GM21360 (cell line): ENCODE results near the gene CACNB3.

Experiments
- ATAC-seq: cut with Tn5 transposase; IDR thresholded peaks from one replicate; pipeline ENCODE4 v1.9.1; 2021; ENCODE audit warnings: mild to moderate bottlenecking, moderate library complexity; ENCODE audit not compliant: unreplicated experiment

The CACNB3 gene

DNA sequence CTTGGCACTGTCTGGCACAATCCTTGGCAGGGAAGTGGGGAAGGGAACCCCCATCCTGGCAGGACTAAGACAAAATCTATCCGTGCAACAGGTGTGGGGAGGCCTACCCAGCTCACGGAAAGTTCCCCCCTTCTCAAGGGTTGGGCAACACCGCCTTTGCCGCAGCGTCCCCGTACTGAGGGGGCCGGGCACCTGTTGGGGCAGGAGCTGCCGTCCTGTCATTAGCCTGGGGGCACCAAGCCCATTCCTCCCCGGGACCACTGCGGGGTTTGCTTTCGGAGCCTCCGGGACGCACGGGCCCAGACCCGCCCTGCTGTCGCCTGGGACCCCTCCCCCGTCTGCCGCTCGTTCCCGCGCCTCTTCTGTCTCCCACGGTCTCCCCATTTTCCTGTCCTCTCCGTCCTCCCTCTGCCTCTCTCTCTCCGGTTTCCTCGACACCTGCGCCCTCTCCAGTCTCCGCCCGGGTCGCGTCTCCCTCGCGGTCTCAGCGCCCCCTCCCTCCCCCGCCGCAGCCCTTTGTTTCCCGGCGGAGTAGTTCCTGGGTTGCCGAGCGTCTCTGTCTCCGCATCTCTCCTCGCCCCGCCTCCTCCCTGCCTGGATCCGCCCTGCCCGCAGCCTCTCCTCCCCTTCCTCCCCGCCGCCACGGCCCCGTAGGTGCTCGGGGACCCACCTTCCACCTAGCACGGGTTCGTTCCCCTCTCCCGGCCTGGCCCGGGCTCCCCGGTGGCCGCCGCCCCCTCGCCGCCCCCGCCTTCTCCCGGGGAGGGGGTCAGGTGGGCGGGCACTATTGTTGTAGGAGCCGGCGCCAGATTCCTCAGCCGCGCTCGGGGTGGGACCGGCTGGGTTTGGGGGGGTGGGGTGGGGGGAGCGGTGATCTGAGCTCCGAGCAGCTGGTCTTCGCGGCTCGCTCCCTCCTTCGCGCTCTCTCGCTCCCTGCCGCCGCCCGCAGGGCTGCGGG lies at the start of gene CACNB3:
TSS of gene CACNB3 (plus strand) at position 624 of the 958 bp plus-strand sequence. CDS start 434 bp downstream, outside the sequence.
- ATAC-seq: no peak

DNA sequence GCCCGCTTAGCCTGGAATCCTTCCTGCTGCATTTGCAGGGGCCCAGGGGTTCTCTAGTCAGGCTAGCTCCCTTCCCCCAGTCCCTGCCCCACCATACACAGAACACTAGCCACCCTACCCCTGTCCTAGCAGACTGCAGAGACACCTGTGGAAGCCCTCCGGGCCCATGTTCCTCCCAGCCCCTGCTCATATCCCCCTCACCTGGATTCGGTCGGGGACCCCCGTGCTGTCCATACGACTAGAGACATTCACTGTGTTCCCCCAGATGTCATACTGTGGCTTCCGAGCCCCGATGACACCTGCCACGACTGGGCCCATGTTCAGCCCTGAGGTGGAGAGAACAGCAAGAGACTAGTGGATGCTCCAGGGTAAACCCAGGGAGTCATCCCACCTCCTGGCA lies 49.6 kb upstream of the CACNB3 start:
- ATAC-seq: no peak

DNA sequence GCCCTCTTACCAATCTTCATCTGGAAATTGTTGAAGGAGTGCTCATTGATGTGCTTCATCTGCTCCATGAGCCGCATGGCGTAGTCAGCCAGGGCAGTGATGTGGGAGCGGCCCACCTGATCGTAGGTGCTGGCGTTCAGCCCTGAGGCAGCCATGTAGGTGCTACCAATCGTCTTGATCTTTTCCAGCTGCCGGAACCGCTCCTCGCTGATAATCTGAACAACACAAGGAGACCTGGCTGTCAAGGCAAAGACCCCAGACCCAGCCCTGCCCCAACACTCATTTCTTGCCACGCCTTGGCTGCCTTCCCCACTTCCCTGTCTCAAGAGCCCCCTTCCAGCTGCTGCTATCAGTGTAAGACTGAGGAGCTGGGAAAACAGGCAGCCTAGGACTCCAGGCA lies 47.5 kb upstream of the CACNB3 start:
- ATAC-seq: no peak

DNA sequence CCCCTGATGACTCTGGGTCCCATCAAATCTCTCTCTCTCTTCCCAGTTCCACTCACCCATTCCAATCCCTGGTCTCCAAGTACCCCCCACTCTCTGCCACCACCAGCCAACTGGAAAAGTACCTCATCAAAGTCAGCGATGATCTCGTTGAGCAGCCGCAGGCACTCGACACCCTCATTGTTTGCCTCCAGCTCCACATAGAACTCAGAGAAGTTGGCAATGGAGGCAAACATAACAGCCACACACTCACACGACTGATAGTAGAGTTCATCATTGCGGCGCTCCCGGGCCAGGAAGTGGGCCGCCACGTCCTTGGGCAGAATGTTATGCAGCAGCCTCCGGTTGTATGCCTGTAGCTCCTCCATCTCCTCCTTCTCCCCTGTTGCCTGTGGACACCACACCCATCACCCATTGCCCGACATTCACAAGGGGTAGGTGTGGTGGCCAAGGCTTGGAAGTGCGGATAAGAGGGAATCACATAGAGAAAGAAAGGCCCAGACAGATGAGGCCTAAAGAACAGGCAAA lies 46.6 kb upstream of the CACNB3 start:
- ATAC-seq: no peak

DNA sequence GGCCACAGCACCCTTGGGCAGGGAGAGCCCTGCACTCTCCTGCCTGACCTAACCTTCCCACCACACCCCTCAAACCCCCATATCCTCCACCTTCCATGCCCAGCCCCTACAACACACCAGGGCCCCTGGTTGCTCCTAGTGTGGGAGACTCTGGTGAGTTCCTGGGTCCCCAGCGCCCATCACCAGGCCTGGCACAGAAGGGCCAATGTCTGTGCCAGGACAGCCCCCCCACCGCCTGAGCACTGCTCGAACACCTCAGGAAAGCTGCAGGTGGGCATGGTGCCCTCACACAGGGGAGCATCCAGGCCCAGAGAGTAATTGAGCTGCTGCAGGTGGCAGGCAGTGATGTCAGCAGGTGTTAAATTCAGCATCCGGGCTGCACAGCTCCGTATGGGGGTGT lies 44.6 kb upstream of the CACNB3 start:
- no peak for ATAC-seq

DNA sequence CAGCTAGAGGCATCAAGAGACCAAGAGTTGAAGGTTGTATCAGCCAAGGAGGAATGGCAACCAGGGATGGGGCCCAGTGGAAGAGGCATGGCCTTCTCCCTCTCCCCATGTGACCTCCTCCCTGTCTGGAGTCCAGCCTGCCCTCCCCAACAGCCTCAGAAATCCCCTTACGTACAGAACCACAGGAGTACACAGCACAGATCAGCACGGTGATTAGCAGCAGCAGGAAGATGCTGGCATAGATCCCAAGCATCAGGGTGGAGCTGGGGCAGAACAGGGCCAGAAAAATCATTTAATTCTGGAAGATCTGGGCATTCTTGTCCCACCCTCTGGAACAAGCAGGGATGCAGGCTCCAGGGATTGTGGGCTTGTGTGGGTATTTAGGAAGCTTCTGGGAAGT lies 43.8 kb upstream of the CACNB3 start:
- ATAC-seq: no peak

DNA sequence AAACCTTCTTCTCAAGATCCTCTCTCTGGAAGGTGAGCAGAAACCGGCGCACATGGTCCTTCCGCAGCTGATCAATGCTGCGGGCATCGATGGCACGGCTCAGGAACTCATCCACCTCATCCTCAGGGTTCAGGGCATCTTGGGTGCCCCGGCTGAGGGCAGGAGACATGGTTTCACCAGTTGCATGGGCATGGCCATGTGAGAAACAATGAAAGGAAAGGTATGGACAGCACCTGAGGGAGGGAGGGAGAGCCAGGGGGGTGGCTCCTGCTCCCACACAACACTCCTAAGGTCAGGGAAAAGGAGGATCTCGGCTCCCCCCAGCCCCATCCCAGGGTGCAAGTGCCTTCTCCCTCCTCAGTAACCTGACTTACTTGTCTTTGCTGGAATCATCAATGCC lies 43.0 kb upstream of the CACNB3 start:
- no peak for ATAC-seq

DNA sequence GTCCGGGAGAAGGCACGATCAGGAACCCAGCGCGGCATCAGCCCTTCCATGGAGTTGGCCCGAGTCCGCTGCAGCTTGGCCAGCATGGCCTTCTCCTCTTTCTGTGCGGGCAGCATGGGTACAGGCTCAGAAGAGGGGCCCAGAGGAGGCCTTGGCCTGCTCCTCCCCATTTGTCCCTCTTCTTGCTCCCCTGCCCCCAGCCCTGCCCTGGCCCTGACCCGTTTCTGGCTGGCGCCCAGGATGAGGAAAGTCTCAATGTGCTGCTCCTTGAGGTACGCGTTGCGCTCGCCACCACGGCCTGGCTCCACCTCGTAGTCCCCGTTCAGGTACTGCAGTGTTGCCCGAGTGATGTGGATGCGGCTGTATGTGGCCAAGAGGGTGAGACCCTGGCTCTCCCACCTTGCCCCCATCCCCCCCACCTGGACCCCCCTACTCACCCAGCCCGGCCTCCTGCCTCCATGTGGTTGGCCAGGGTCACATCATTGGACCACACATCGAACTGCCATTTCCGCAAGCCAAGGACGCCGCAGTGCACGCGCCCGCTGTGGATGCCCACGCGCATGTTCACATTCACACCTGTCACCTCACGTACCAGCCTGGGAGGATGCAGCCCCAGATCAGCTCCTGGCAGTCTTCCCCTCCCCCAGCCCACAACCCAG lies 42.2 kb upstream of the CACNB3 start:
- no peak for ATAC-seq

DNA sequence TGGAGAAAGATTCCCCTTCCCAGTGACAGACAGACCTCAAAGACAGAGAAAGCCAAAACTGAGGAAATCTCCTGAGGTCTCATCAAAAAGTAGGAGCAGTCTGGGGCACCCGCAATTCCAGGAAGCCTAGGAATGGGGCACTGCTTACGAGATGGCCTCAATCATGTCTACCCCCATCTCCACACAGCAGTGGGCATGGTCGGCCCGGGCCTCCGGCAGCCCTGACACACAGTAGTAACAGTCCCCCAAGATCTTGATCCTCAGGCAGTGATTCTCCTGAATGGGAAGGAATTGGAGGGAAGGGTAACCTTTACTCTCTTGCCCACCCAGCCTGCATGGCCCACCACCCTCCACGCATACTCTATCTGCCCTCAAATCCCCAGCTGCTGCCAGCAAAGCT lies 41.3 kb upstream of the CACNB3 start:
- ATAC-seq: no peak

DNA sequence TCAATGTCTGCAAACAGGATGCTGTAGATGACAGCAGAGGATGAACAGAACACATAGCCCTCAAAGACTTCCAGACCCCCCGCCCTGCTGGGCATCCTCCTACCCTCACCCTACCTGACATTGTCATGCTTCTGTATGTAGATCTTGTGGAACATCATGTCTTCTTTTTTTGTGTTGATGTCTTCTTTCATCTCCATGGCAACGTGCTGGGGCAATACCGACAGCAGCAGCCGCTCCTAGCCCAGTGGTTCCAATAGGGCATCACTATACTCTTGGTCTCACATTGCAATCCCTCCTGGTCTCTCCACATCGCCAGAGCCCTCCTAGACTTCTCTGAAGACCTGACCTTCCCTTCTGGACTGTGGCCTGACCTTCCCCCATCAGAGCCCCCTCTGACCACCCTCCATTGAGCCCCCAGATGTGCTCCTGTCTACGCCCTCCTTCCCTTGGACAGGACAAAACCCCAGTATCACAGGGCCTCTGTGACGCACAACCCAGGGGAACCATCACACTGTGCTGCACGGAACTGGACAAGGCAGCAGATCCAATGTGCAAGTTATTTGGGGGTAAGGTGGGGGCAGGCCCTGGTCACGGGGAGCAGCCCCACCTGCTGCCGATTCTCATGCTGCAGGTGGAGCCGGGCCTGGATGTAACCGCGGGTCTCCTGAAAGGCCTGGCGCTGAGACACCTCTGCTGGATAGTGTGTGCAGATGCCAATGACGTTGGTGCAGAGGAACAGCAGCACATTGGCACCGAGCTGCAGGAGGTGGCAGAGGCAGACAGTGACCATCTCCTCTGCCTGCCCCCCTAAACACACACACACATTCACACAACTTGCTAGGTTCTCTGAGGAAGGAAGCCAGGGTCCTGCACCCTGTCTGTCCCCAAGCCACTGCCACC lies 40.5 kb upstream of the CACNB3 start:
- no peak for ATAC-seq

DNA sequence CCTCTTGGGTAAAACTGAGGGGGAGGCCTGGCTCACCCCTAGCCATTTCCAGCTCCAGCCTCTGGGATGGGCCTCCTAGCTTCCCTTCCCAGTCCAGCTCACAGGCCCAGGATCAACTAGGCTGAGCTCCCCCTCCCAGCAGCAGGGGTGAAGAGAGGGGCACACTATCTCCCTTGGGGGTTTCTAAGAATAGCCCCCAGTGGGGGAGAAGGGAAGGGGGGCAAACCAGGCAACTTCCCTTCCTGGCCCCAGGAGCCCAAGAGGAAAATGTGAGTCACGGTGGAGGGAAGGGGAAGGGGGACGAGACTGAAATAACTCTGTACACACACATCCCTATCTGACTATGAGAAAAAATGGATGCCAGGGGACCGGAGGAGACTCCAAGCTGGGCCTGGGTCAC lies 38.4 kb upstream of the CACNB3 start:
- no peak for ATAC-seq

DNA sequence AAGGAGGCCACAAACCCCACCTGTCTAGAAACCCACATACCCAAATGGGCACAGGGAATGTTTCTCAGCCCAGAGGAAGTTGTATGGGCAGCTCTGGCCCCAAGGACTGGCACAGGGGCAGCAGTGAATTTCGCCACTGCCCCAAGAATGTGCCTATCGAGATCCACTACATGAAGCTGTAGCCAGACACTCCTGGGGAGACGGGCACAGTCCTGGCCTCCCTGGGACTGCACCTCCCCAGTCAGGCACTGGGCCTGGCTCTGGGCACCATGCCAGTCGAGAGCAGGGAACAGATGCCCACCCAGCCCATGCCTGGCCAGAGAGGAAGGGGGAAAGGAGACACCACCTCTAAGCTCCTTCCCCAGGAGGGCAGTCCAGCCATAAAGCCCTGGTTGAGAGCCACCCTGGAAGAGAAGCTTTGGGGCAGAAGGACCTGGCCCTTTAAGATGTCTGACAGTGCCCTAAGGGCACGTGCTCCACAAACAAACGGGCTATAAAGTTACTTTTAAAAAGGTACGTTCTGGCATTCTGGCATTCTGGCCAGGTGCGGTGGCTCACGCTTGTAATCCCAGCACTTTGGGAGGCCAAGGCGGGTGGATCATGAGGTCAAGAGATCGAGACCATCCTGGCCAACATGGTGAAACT lies 37.8 kb upstream of the CACNB3 start:
- ATAC-seq: no peak

DNA sequence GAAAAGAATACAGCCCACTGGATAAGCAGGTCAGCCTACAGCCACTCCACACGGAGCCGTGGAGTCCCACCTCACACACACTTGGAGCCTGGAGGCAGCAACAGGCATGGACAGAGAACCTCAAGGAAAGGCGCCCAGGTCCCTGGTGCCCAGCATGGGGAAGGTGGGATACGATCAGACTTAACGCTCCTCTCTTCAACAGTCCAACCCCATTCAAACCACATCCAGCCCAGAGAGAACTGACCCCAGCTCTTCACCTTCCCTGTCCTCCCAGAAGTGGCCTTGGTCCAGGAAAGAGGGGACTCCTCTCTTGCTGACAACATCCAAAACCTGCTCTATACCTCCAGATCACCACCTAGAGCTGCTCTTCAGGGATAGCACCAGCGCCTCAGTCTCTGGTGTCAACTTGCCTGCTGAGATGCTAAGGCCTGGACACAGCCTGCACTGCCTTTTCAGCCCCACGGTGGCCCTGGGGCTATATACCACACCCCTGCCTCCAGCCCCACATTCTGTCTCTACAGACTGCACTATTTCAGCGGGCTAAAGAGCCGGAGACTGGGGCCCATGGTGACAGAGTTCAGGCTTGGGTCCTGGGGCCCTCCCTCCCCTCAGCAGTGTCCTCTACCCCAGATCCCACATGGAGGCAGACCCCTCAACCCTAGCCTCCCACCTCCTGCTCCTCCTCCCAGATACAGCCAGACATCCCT lies 36.4 kb upstream of the CACNB3 start:
- no peak for ATAC-seq

DNA sequence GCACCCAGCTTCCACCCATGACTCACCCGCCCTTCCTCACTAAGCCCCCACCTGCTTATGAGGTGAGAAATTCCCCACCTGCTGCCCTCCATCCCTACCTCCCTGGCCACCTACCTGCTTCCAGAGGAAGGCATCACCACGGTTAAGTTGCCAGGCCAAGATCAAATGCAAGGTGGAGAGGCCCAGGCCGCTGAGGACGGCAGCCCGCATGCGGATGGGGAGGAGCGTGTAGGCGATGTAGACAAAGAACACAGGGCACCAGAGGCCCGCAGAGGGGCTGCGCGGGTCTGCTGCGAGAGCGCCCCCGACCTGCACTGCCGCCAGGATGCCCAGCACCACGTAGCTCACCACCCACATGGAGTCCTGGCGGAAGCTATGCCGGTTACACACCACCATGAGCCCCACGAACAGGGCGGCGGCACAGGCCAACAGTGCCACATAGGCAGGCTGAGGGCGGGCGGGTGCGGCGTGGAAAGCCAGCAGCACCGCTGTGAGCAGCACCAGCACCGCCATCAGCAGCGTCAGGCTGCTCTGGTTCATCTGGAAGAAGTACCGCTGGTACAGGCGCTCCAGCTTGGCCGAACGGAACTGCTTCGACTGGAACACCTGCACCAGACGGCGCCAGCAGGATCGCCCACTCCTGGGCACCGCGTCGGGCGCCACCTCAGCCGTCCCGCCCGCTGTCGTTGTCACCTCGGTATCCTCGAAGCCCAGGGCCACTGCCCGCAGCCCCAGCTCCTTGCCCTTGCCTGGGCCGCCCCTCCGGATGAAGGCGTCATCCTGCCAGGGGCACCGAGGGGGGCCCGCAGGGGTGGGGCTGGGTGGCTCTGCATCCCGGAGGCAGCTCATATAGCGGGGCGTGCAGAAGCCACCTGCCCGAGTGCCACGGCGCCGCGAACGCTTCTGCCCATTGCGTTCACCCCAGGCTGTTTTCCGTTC lies 35.6 kb upstream of the CACNB3 start:
- ATAC-seq: no peak

DNA sequence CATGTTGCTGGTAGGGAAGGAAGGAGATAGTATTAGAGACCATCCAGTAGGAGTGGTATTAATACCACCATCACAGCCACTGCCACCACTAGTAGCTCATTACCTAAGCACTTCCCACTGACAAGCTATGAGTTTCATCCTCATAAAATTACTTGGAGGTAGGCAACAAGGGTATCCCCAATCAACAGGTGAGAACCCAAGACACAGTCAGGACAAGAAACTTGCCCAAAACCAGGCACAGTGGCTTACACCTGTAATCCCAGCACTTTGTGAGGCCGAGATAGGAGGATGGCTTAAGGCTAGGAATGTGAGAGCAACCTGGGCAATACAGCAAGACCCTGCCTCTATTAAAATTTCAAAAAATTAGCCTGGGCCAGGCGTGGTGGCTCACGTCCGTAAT lies 34.9 kb upstream of the CACNB3 start:
- ATAC-seq: no peak

DNA sequence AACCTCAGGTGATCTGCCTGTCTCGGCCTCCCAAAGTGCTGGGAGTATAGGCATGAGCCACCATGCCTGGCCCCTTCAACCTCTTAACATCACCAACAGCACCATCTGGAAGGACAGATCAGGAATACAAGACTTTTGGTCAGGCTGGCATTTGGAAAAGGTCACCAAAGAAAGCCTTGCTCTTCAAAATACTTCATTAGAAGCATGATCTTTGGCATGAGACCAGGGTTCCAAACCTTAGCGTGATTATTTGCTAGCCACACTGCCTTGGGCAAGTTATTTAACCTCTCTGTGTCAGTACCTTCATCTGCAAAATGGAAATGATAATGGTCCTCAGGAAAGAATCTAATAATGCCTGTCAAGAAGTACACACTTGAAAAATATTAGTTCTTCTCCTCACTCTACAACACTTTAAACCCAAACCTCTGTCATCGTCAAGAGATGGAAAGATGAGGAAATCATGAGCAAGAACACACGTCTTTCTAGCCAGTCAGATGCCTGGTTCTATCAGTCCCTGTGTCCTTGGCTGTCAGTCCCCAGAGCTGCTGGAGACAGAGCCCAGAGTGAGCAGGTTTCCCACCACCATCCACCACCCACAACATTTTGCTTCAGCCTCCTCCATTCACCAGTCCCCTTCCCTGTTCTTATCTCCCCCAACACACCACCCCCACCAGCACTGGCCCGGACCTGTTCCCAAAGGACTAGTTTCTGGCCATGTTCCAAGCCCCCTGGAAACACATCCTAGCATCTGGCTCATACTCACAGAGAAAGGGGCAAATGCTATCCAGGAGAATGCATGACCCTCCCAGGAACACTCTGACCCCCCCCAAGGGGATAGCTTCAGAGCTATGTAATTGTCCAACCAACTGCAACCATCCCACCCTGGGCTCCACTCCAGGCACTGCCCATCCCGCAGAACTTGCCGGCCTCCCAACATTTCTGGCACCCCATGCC lies 31.4 kb upstream of the CACNB3 start:
- ATAC-seq: no peak

DNA sequence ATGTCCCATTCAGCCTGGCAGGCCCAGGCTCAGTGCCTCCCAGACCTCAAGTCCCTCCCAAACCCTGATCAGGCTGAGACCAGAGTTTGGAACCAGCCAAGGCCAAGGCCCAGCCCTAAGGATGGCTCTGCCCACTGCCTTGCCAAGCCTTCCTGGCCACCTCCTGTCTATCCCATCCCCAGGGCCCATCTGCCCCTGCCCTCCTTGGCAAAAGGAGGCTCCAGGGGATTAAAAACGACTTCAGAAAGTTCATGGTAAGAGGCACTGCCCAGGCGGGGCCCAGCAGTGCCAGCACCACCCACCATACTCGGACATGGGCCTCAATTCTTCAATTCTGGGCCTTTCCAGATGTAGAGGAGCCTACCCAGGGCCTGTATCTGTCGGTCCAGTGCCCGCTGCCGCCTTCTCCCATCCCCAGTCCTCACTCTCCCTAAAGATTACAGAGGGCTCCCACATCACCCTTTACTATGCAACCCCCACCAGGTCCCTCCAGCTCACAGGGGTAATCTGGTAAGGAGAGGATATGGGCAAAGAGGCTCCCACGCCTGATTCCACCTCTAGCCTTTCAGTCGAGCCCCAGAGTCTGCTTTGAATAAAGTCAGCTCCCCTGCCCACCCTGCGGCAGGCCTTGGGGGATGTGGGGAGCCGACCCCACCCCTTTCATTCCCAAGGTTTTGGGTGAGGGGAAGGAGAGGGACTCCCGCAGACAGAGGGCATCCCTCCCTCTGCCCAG lies 30.3 kb upstream of the CACNB3 start:
- ATAC-seq: no peak
